Activated naive CD8-positive, alpha-beta T cell treated with anti-CD3 and anti-CD28 coated beads, Interleukin-2, amount 10 ng/mL, durations not matched to agents 7 days and 5 days (primary cell): Measurements from ENCODE around the gene CDX2. TPM values are rescaled to one million over a fixed set of nuclear protein-coding genes. Genes with fewer than 3 reads are reported as not detected.
A peak's percentile ranks its signal among the peaks of the same experiment; 100 is the strongest.

ENCODE experiments used
- ATAC-seq: fragments of 150-1000 bp; cut with Tn5 transposase; one replicate; pipeline ENCODE4 v1.10.0; 2021; ENCODE audit warnings: low read depth, moderate library complexity
- POLR2A ChIA-PET: fragments of 350-600 bp; sonication (Branson Sonifier 250); formaldehyde crosslinking; loops from one replicate; lab custom pipeline; 2021; ENCODE audit warnings: antibody characterized with exemption; lab: Charles Lee
- DNase-seq: peaks from one replicate; pipeline ENCODE4 v3.0.0; 2021
- H3K27ac Mint-ChIP-seq: one replicate; pipeline ENCODE4 v1.8.0; 2022; ENCODE audit warnings: mild to moderate bottlenecking, mixed read lengths
- H3K27me3 Mint-ChIP-seq: one replicate; pipeline ENCODE4 v1.8.0; 2022; ENCODE audit warnings: mild to moderate bottlenecking, moderate library complexity, mixed read lengths
- H3K36me3 Mint-ChIP-seq: one replicate; pipeline ENCODE4 v1.8.0; 2021; ENCODE audit warnings: mild to moderate bottlenecking, mixed read lengths
- H3K4me1 Mint-ChIP-seq: one replicate; pipeline ENCODE4 v1.8.0; 2021; ENCODE audit warnings: mixed read lengths
- H3K4me3 Mint-ChIP-seq: one replicate; pipeline ENCODE4 v1.8.0; 2022; ENCODE audit warnings: mild to moderate bottlenecking, moderate library complexity, mixed read lengths
- H3K9me3 Mint-ChIP-seq: one replicate; pipeline ENCODE4 v1.8.0; 2021; ENCODE audit warnings: mixed read lengths
- total RNA-seq, 2 experiments: library from RNA; stranded (reverse); gene quantifications; one replicate each; pipeline ENCODE4 v1.2.3, GENCODE V29; 2021

CDX2 gene
- total RNA-seq, 2 experiments from 2014 or later: not detected

- no peak for ATAC-seq
- Mint-ChIP-seq H3K27me3 (peaks cover 82% of the 10 kb centered on the region), H3K4me1 (peaks cover 11% of the 10 kb centered on the region), H3K36me3 (no peaks in the 10 kb centered on the region), H3K4me3 (no peak overlapping the region), H3K27ac (no peak overlapping the region), H3K9me3 (no peaks in the 10 kb centered on the region)
- DNase-seq: no peak
- POLR2A ChIA-PET: no interaction called here
These were observed 50.0 kb downstream of the CDX2 start for GRCh38 chr13:27918918-27919658.

DNA sequence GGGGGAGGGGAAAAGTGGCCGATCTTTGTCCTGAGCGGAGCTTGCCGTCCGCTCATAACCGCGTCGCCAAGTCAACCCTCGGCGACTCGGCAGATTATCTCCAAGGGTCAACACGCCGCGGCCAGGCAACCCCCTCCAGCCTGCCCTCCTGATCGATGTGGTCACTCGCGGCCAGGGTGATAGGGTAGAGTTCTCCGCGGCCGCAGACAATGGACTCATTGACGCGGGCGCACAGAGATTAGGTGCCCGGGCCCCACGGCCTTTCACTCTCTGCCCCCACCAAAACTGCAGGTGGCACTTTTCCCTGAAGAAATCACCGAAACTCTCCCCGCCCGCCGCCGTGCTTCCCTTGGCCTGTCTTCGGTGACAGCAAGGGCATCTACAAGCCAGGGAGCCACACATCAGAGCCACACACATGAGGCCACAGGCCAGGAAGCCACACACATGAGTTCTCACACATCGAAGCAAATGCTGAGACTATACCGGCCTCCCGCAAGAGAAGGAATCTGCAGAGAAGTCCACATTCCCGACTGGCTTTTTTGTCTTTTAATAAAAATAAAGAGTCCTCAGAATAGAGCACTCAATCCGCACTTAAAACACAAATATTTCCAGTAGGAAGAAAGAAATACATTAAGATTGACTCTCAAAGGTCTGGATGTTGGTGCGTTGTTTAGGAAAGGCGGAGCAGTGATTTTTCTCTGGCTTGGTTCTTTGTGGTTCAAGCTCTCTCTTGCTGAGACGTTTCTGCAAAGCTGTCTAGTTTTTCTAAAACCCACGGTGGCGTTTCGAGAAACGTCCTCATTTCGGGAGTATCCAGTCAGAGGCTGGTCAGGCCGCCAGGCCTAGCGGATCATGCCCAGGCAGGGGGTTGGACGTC lies 50.8 kb downstream of the CDX2 start:
- H3K36me3 Mint-ChIP-seq: no peaks in the 10 kb centered on the region
- no peaks in the 10 kb centered on the region for H3K9me3 Mint-ChIP-seq
- H3K27me3 Mint-ChIP-seq: peaks cover 82% of the 10 kb centered on the region
- H3K27ac Mint-ChIP-seq: no peak overlapping the region
- POLR2A ChIA-PET: no interaction called here
- H3K4me3 Mint-ChIP-seq: peak overlapping the region; percentile 16
- DNase-seq: no peak
- peaks cover 11% of the 10 kb centered on the region for H3K4me1 Mint-ChIP-seq
- no peak for ATAC-seq

DNA sequence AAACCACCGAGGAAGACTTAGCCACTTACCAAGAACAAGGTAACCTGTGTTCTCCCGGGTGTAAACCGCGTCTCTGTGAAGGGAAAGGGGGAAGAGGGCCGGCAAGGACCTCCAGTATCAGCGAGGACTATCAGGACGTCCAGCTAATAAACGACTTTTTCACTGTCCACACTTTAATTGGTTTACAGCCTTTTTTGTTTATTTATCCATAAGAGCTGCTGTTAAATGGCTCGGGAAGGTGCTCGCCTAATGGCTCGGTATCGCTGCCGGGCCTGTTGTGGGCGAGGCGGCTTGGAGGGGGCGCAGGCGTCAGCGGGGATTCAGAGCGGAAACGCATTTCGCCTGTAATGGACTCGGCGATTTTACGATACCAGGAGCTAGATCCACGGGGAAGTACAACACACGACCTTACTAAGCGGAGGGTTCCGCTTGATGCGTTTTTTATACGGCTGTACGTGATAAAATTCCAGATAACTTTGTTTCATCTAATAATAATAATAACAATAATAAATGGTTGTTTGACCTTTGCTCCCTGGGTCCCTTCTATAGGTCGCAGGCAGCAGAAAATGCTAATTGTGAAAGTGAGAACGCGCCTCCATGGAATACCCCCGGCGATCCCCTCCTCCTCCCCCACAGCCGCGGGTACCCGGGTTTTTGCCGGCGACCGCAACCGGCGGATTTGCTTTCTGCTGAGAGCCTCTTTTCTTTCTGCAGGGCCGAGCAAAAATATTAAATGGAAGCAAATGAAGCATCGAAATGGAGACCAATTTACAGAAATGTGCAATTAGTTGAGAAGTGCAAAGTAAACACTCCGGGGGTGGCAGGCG lies 51.8 kb downstream of the CDX2 start:
- Mint-ChIP-seq H3K27me3 (peaks cover 75% of the 10 kb centered on the region), H3K4me3 (peak overlapping the region; percentile 42), H3K4me1 (peaks cover 11% of the 10 kb centered on the region), H3K36me3 (no peaks in the 10 kb centered on the region), H3K9me3 (no peaks in the 10 kb centered on the region), H3K27ac (peak overlapping the region; percentile 78)
- no peak for ATAC-seq
- no peak for DNase-seq
- POLR2A ChIA-PET: no interaction called here

GRCh38 chr13:27915301-27916207 lies 53.6 kb downstream of the CDX2 start:
- Mint-ChIP-seq H3K36me3 (no peaks in the 10 kb centered on the region), H3K9me3 (no peaks in the 10 kb centered on the region), H3K27ac (no peak overlapping the region), H3K27me3 (peaks cover 69% of the 10 kb centered on the region), H3K4me1 (peaks cover 6% of the 10 kb centered on the region), H3K4me3 (no peak overlapping the region)
- POLR2A ChIA-PET: no interaction called here
- no peak for DNase-seq
- no peak for ATAC-seq

- Mint-ChIP-seq H3K9me3 (no peaks in the 10 kb centered on the region), H3K36me3 (no peaks in the 10 kb centered on the region), H3K4me3 (no peak overlapping the region), H3K27me3 (peaks cover 57% of the 10 kb centered on the region), H3K27ac (no peak overlapping the region), H3K4me1 (peaks cover 3% of the 10 kb centered on the region)
- no peak for ATAC-seq
- no peak for DNase-seq
- POLR2A ChIA-PET: interaction anchor here (0.7 kb wide), 1 partner anchor 491 kb away, joined by 3 read pairs; no protein-coding TSS in a partner anchor
These were observed 56.0 kb downstream of the CDX2 start for GRCh38 chr13:27913160-27913559.

DNA sequence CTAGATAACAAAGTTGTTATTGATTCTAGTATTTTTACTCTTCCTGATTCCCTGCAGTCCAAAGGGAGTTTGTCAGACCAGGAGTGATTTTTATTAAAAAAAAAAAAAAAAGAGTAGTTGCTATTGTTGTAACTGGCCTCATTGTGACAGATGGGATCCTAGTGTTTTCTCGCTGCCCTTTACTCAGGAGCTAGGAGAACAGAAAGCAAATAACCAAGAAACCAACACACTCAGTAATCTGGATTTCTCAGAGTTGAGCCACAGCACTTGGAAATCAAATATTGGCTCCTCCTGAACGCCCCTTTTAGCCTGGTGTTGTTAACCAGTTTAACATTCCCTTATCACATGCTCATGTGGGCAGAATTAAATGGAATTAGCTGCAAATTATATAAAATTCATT lies 57.6 kb downstream of the CDX2 start:
- H3K27ac Mint-ChIP-seq: no peak overlapping the region
- no peak for ATAC-seq
- no peaks in the 10 kb centered on the region for H3K36me3 Mint-ChIP-seq
- DNase-seq: no peak
- POLR2A ChIA-PET: no interaction called here
- no peaks in the 10 kb centered on the region for H3K4me1 Mint-ChIP-seq
- no peak overlapping the region for H3K4me3 Mint-ChIP-seq
- peaks cover 40% of the 10 kb centered on the region for H3K27me3 Mint-ChIP-seq
- no peaks in the 10 kb centered on the region for H3K9me3 Mint-ChIP-seq

Other genes starting within 250 kb of the CDX2 start
- not detected for gene GSX1, start 176.8 kb downstream of the CDX2 start, total RNA-seq
- gene PDX1, start 49.3 kb downstream of the CDX2 start, total RNA-seq: not detected
- not detected for gene URAD, start 19.4 kb upstream of the CDX2 start, total RNA-seq
- not detected for gene FLT3, start 131.3 kb upstream of the CDX2 start, total RNA-seq
- 10 to 100 TPM; 51.4 to 53.4 TPM for gene PAN3, start 169.2 kb upstream of the CDX2 start, total RNA-seq